AG04449 (cell line): ENCODE data around the gene TBC1D5.
"Not testable (repeated sequence)": the region's sequence is repeated elsewhere in the genome, so short reads cannot be mapped to it uniquely, and the experiment has no call there.

Experiments
- CTCF ChIA-PET: fragments of 350-600 bp; formaldehyde crosslinking; extraction: SDS; loops from one replicate; lab custom pipeline; 2021; ENCODE audit warnings: antibody characterized with exemption; lab: Yijun Ruan, JAX
- POLR2A ChIA-PET: fragments of 400-600, 350-600 bp; formaldehyde crosslinking; extraction: SDS; loops from one replicate; lab custom pipeline; 2020; ENCODE audit warnings: antibody characterized with exemption, inconsistent platforms; lab: Yijun Ruan, JAX
- DNase-seq: peaks from one replicate; pipeline ENCODE4 v3.0.0-alpha.2; 2010; ENCODE audit warnings: low read depth, low spot score
- H3K4me3 ChIP-seq: 2 replicates; pipeline ENCODE4 v1.5.1; 2011; ENCODE audit warnings: low read depth, mild to moderate bottlenecking, control low read depth, low read length
- TF ChIP-seq, protein P1 (sequence below): IDR thresholded peaks from one replicate; pipeline ENCODE4 v1.5.1; 2011; ENCODE audit warnings: mild to moderate bottlenecking, moderate library complexity, low read length, control low read depth, inconsistent platforms; ENCODE audit not compliant: insufficient read depth; ENCODE audit errors: missing control alignments

The TBC1D5 gene

DNA sequence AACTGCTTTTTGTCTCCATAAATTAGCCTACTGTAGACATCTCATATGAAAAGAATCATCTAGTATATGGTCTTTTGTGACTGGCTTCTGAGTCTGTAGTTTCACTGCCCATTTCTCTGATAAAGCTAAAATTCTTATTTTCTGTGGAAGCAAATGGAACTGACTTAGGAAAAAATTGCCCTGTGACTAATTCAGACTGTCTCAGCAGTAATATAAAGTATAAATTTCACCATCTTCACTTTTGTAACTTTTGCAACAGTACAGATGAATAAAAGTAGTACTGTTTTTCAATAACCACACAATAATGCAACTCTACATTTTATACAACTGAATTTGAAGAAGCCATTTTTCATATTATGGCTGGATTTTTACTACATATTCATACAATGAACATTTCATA lies 104.1 kb downstream of the TBC1D5 start:
- no peak for DNase-seq
- TF ChIP-seq, protein P1, sequence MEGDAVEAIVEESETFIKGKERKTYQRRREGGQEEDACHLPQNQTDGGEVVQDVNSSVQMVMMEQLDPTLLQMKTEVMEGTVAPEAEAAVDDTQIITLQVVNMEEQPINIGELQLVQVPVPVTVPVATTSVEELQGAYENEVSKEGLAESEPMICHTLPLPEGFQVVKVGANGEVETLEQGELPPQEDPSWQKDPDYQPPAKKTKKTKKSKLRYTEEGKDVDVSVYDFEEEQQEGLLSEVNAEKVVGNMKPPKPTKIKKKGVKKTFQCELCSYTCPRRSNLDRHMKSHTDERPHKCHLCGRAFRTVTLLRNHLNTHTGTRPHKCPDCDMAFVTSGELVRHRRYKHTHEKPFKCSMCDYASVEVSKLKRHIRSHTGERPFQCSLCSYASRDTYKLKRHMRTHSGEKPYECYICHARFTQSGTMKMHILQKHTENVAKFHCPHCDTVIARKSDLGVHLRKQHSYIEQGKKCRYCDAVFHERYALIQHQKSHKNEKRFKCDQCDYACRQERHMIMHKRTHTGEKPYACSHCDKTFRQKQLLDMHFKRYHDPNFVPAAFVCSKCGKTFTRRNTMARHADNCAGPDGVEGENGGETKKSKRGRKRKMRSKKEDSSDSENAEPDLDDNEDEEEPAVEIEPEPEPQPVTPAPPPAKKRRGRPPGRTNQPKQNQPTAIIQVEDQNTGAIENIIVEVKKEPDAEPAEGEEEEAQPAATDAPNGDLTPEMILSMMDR: no peak
- ChIA-PET POLR2A (interaction anchor here (0.8 kb wide), 1 partner anchor 64 kb away, joined by 4 read pairs; no protein-coding TSS in a partner anchor), CTCF (interaction anchor here (1.1 to 1.6 kb wide), 2 partner anchors 8 to 12 kb away, joined by 3 read pairs; no protein-coding TSS in a partner anchor)
- no peak overlapping the region for H3K4me3 ChIP-seq

DNA sequence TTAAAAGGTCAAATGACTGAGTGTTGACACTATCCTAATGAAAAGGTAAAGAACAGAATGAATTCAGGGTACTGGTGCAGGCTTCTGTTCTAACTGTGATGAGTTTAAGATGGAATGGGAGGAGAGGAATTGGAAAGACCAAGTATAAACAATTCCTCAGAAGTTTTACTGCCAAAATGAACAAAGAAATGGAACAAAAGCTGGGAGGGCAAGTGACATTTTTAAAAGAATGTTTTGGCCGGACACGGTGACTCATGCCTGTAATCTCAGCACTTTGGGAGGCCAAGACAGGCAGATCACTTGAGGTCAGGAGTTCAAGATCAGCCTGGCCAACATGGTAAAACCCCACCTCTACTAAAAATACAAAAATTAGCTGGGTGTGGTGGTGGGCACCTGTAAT lies 106.8 kb downstream of the TBC1D5 start:
- POLR2A ChIA-PET, DNase-seq, H3K4me3 ChIP-seq: not testable (repeated sequence)
- CTCF ChIA-PET: interaction anchor here (1.7 kb wide), 1 partner anchor 10 kb away, joined by 9 read pairs; no protein-coding TSS in a partner anchor

DNA sequence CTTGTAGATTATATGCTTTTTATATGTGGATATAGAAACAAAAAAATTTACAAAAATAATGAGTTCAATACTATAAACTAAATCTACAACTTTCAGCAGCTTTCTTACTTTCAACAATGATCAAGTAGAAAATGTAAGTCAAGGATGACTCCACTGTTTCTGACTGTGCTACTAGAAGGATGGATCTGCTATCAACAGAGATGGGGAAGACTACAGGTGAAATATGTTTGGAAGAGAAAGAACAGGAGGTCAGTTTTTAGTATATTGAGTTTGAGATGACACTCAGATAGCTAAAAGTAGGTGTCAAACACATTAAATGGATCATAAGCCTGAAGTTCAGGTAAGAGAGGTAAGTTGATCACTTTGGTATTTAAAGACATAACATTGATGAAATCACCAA lies 107.5 kb downstream of the TBC1D5 start:
- no peak for DNase-seq
- TF ChIP-seq, protein P1: no peak
- H3K4me3 ChIP-seq: no peak overlapping the region
- ChIA-PET CTCF (no interaction called here), POLR2A (no interaction called here)

DNA sequence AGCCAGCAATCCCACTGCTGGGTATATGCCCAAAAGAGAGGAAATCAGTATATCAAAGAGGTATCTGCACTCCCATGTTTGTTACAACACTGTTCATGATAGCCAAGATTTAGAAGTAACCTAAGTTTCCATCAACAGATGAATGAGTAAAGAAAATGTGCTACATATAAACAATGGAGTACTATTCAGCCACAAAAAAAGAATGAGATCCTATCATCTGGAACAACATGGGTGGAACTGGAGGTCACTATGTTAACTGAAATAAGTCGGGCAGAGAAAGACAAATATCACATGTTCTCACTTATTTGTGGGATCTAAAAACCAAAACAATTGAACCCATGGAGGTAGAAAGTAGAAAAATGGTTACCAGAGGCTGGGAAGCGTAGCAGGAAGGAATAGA lies 108.2 kb downstream of the TBC1D5 start:
- no peak overlapping the region for H3K4me3 ChIP-seq
- TF ChIP-seq, protein P1: no peak
- POLR2A ChIA-PET: no interaction called here
- CTCF ChIA-PET: interaction anchor here (1.2 kb wide), 1 partner anchor 11 kb away, joined by 5 read pairs; no protein-coding TSS in a partner anchor
- DNase-seq: no peak

DNA sequence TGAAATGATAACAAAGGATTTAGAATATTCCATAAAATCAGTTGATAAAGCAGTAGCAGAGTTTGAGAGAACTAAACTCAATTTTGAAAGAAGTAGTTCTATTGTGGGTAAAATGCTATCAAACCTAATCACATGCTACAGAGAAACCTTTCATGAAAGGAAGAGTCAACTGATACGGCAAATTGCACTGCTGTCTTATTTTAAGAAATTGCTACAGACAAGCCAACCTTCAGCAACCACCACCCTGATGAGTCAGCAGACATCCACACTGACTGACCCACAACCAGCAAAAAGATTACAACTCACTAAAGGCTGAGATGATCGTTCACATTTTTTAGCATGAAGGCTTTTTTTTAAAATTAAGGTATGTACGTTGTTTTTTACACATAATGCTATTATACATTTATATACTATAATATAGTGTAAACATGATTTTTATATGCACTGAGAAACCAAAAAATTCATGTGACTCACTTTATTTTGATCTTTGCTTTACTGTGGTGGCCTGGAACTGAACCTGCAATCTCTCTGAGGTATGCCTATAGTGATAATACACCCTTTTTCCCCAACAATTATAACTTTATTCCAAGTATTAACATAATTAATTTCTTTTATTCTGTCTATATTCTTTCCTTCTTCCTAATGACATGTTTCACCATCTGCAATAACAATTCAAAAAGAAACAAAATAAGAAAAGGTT lies 109.9 kb downstream of the TBC1D5 start:
- TF ChIP-seq, protein P1: no peak
- CTCF ChIA-PET: interaction anchor here (1.1 kb wide), 1 partner anchor 13 kb away, joined by 5 read pairs; no protein-coding TSS in a partner anchor
- DNase-seq: no peak
- H3K4me3 ChIP-seq: no peak overlapping the region
- POLR2A ChIA-PET: no interaction called here

DNA sequence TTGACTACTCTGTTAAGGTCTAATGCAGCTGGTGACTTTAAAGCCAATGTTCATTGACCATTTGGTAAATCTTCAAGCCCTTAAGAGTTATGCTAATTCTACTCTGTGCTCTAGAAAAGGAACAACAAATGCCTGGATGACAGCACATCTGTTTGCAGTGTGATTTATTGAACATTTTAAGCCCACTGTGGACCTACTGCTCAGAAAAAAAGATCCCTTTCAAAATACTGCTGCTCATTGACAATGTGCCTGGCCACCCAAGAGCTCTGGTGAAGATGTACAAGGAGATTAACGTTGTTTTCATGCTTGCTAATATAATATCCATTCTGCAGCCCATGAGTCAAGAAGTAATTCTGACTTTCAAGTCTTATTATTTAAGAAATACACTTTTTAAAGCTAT lies 110.8 kb downstream of the TBC1D5 start:
- ChIA-PET CTCF (interaction anchor here (0.9 to 1.2 kb wide), 3 partner anchors 12 to 210 kb away, joined by 3 to 5 read pairs (median 4); no protein-coding TSS in a partner anchor), POLR2A (no interaction called here)
- no peak overlapping the region for H3K4me3 ChIP-seq
- TF ChIP-seq, protein P1: no peak
- DNase-seq: no peak
